HG02610 (cell line): ENCODE measurements around the gene TP53TG3.
"Not testable (repeated sequence)": the region's sequence is repeated elsewhere in the genome, so short reads cannot be mapped to it uniquely, and the experiment has no call there.

Experiments used
- ATAC-seq: cut with Tn5 transposase; IDR thresholded peaks from one replicate; pipeline ENCODE4 v1.9.1; 2021; ENCODE audit warnings: mild to moderate bottlenecking, moderate library complexity; ENCODE audit not compliant: unreplicated experiment

TP53TG3 gene, protein sequence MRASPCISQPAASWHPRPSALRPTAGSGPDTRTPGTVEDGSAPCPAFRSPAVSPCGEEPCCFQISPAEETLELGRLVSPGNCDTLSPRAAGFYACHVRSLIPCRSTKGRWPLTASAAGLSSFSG

DNA sequence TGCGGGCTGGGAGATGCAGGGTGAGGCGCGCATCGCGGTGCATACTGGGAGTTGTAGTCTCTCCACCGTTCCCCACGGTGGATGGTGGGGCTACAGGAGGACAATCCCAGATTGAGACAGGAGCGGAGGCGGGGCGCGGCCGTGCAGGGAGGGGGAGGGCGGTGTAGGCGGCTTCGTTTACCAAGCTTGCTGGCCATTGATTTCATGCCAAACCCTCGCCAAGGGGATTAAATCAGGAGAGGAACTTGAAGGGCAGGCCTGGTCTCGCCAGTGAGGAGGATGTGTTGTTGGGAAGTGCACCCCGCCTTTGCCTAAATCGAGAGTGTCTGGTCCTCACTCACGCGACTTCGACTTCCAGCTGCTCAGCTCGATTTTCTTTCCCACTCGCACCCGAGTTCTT lies at the start of gene TP53TG3:
Gene TP53TG3, minus strand, starts transcription at position 101 of the 400 bp plus-strand sequence. Its CDS starts 68 bp downstream, at position 33.
- not testable (repeated sequence) for ATAC-seq

DNA sequence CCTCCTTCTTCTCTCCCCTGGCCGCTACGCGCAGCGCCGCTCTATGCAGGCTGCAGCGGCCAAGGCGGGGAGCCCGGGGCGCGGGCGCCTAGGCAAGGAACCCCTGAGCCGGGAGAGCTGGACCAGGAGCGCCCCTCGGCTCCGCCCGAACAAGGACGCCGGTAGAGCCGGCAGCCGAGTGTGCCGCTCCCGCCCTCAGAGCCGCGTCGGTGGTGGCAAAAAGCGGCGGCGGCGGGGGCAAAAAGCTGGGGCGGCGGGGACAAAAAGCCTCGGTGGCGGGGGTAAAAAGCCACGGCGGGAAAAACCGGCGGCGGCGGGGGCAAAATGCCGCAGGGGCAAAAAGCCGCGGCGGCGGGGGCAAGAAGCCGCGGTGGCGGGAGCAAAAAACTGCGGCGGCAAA lies 25.1 kb downstream of the TP53TG3 start:
- ATAC-seq = not testable (repeated sequence)

DNA sequence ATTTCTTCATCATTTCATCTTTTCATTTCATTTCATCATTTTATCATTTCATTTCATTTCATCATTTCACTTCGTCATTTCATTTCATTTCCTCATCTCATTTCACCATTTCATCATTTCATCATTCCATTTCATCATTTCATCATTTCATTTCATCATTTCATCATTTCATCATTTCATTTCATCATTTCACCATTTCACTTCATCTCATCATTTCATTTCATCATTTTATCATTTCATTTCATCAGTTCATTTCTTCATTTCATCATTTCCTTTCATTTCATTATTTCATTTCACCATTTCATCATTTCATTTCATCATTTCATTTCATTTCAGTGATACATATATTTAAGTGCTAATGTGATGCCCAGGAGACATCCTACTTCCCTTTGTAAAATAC lies 28.4 kb downstream of the TP53TG3 start:
- ATAC-seq = not testable (repeated sequence)

DNA sequence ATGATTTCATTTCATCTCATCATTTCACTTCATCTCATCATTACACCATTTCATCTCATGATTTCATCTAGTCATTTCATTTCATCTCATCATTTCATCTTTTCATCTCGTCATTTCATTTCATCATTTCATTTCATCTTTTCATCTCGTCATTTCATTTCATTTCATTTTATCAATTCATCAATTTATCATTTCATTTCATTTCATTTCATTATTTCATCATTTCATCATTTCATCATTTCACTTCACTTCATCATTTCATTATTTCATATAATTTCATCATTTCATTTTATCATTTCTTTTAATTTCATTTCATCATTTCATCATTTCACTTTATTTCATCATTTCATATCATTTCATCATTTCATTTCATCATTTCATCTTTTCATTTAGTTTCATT lies 29.2 kb downstream of the TP53TG3 start:
- not testable (repeated sequence) for ATAC-seq

- not testable (repeated sequence) for ATAC-seq
Observed at GRCh38 chr16:32646177-32646576, 29.8 kb downstream of the TP53TG3 start.

DNA sequence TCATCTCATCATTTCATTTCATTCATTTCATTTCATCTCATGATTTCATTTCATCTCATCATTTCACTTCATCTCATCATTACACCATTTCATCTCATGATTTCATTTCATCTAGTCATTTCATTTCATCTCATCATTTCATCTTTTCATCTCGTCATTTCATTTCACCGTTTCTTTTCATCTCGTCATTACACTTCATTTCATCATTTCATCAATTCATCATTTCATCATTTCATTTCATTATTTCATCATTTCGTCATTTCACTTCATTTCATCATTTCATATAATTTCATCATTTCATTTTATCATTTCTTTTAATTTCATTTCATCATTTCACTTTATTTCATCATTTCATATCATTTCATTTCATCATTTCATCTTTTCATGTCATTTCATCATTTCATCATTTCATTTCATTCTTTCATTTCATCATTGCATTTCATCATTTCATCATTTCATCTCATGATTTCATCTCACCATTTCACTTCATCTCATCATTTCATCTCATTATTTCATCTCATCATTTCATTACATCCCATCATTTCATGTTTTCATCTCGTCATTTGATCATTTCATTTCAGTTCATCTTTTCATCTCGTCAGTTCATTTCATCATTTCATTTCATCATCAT lies 30.6 kb downstream of the TP53TG3 start:
- not testable (repeated sequence) for ATAC-seq

DNA sequence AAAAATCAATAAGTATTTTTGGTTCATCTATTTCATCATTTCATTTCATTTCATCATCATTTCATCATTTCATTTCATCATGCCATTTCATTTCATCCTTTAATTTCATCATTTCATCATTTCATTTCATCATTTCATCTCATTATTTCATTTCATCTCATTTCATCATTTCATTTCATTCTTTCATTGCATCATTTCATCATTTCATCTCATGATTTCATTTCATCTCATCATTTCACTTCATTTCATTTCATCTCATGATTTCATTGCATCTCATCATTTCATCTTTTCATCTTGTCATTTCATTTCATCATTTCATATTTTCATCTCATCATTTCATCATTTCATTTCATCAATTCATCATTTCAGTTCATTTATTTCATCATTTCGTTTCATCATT lies 31.2 kb downstream of the TP53TG3 start:
- not testable (repeated sequence) for ATAC-seq

DNA sequence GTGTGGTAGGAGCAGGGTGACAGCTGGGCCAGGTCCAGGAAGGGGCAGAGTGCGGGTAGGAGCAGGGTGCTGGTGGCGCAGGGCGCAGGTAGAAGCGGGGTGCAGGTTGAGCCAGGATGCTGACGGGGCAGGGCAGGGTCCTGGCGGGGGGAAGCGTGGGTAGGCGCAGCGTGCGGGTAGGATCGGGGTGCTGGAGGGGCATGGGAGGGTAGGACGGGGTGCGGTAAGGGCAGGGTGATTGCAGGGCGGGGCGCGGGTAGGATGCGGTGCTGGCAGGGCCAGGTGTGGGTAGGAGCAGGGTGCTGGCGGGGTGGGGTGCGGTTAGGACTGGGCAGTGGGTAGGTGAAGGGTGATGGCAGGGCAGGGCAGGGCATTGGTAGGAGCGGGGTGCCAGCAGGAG lies 38.4 kb downstream of the TP53TG3 start:
- ATAC-seq = not testable (repeated sequence)

- not testable (repeated sequence) for ATAC-seq
Observed at GRCh38 chr16:32632096-32632495, 43.9 kb downstream of the TP53TG3 start.
